UCSD-AML1 (cell line): ENCODE results near the gene PAX6.
"Not testable (repeated sequence)": the region's sequence is repeated elsewhere in the genome, so short reads cannot be mapped to it uniquely, and the experiment has no call there.

ENCODE experiments used
- DNase-seq: peaks from one replicate; lab custom pipeline; 2025; ENCODE audit not compliant: unreplicated experiment; lab: John Stamatoyannopoulos, UW

PAX6 gene

GRCh38 chr11:31770011-31770700 is 41.0 kb downstream of the PAX6 start:
- no peak for DNase-seq

- no peak for DNase-seq
Observed at GRCh38 chr11:31768749-31769640, 42.1 kb downstream of the PAX6 start.

- DNase-seq = no peak
Observed at GRCh38 chr11:31767685-31768084, 43.4 kb downstream of the PAX6 start.

- no peak for DNase-seq
Observed at GRCh38 chr11:31767066-31767465, 44.1 kb downstream of the PAX6 start.

- no peak for DNase-seq
Observed at GRCh38 chr11:31764766-31765165, 46.4 kb downstream of the PAX6 start.

- no peak for DNase-seq
Observed at GRCh38 chr11:31764261-31764660, 46.9 kb downstream of the PAX6 start.

GRCh38 chr11:31763296-31763695 is 47.8 kb downstream of the PAX6 start:
- no peak for DNase-seq

GRCh38 chr11:31761636-31762035 is 49.5 kb downstream of the PAX6 start:
- no peak for DNase-seq

- DNase-seq = no peak
Observed at GRCh38 chr11:31757260-31757835, 53.8 kb downstream of the PAX6 start.

GRCh38 chr11:31747581-31747980 is 63.5 kb downstream of the PAX6 start:
- DNase-seq = no peak

- DNase-seq = not testable (repeated sequence)
Observed at GRCh38 chr11:31740731-31741368, 70.3 kb downstream of the PAX6 start.

GRCh38 chr11:31740131-31740530 is 71.0 kb downstream of the PAX6 start:
- DNase-seq = no peak
